ENCODE data around the gene IER5. TPM values are rescaled to one million over a fixed set of nuclear protein-coding genes. Genes with fewer than 3 reads are reported as not detected.

IER5 gene
- total RNA-seq, 1 donor = 17.4 TPM

GRCh38 chr1:181080556-181080955, 7.9 kb upstream of the IER5 start:
- Histone ChIP-seq H3K4me1 (ENCODE audit: insufficient read depth, low read length) (peaks cover 21% of the 10 kb centered on the region), H3K4me2 (ENCODE audit: insufficient read depth, low read length) (no peak overlapping the region), H4K20me1 (ENCODE audit: insufficient read depth, low read length) (no peaks in the 10 kb centered on the region), H3K27ac (ENCODE audit: low read depth, low read length) (no peak overlapping the region), H3K4me3 (ENCODE audit: insufficient read depth, low read length) (no peak overlapping the region), H2AFZ (ENCODE audit: low read length) (no peak overlapping the region), H3K79me2 (ENCODE audit: insufficient read depth, low read length) (no peaks in the 10 kb centered on the region), H3K27me3 (ENCODE audit: insufficient read depth, low read length) (no peaks in the 10 kb centered on the region), H3K36me3 (ENCODE audit: insufficient read depth, low read length) (no peaks in the 10 kb centered on the region), H3K9me3 (ENCODE audit: low read depth, low read length) (no peaks in the 10 kb centered on the region)
- no peak for DNase-seq (ENCODE audit: insufficient read length, low spot score, missing footprints)
- no peak for TF ChIP-seq CTCF (IDR thresholded peaks at IDR 0.05; ENCODE audit: extremely low read depth, low read depth, low read length)

GRCh38 chr1:181081395-181081794, 7.1 kb upstream of the IER5 start:
- TF ChIP-seq CTCF (IDR thresholded peaks at IDR 0.05; ENCODE audit: extremely low read depth, low read depth, low read length) = no peak
- Histone ChIP-seq H3K27ac (ENCODE audit: low read depth, low read length) (no peak overlapping the region), H3K4me3 (ENCODE audit: insufficient read depth, low read length) (no peak overlapping the region), H3K4me1 (ENCODE audit: insufficient read depth, low read length) (peaks cover 23% of the 10 kb centered on the region), H3K36me3 (ENCODE audit: insufficient read depth, low read length) (no peaks in the 10 kb centered on the region), H3K9me3 (ENCODE audit: low read depth, low read length) (no peaks in the 10 kb centered on the region), H3K27me3 (ENCODE audit: insufficient read depth, low read length) (no peaks in the 10 kb centered on the region), H4K20me1 (ENCODE audit: insufficient read depth, low read length) (no peaks in the 10 kb centered on the region), H3K4me2 (ENCODE audit: insufficient read depth, low read length) (no peak overlapping the region), H3K79me2 (ENCODE audit: insufficient read depth, low read length) (no peaks in the 10 kb centered on the region), H2AFZ (ENCODE audit: low read length) (no peak overlapping the region)
- no peak for DNase-seq (ENCODE audit: insufficient read length, low spot score, missing footprints)

- Histone ChIP-seq H3K9me3 (ENCODE audit: low read depth, low read length) (no peaks in the 10 kb centered on the region), H3K36me3 (ENCODE audit: insufficient read depth, low read length) (no peaks in the 10 kb centered on the region), H3K4me3 (ENCODE audit: insufficient read depth, low read length) (no peak overlapping the region), H3K79me2 (ENCODE audit: insufficient read depth, low read length) (peaks cover 10% of the 10 kb centered on the region), H3K4me2 (ENCODE audit: insufficient read depth, low read length) (no peak overlapping the region), H3K27me3 (ENCODE audit: insufficient read depth, low read length) (no peaks in the 10 kb centered on the region), H3K27ac (ENCODE audit: low read depth, low read length) (no peak overlapping the region), H4K20me1 (ENCODE audit: insufficient read depth, low read length) (peaks cover 5% of the 10 kb centered on the region), H3K4me1 (ENCODE audit: insufficient read depth, low read length) (peaks cover 15% of the 10 kb centered on the region), H2AFZ (ENCODE audit: low read length) (peak overlapping the region; percentile 16)
- TF ChIP-seq CTCF (IDR thresholded peaks at IDR 0.05; ENCODE audit: extremely low read depth, low read depth, low read length) = peak; percentile 45
- DNase-seq (ENCODE audit: insufficient read length, low spot score, missing footprints) = no peak
Measured at GRCh38 chr1:181083842-181084605, 4.5 kb upstream of the IER5 start.

GRCh38 chr1:181084606-181084969, 3.9 kb upstream of the IER5 start:
- Histone ChIP-seq H3K4me1 (ENCODE audit: insufficient read depth, low read length) (peaks cover 15% of the 10 kb centered on the region), H3K9me3 (ENCODE audit: low read depth, low read length) (no peaks in the 10 kb centered on the region), H3K79me2 (ENCODE audit: insufficient read depth, low read length) (peaks cover 15% of the 10 kb centered on the region), H3K27ac (ENCODE audit: low read depth, low read length) (no peak overlapping the region), H3K36me3 (ENCODE audit: insufficient read depth, low read length) (no peaks in the 10 kb centered on the region), H2AFZ (ENCODE audit: low read length) (peak overlapping the region; percentile 16), H3K4me3 (ENCODE audit: insufficient read depth, low read length) (no peak overlapping the region), H3K27me3 (ENCODE audit: insufficient read depth, low read length) (no peaks in the 10 kb centered on the region), H4K20me1 (ENCODE audit: insufficient read depth, low read length) (peaks cover 9% of the 10 kb centered on the region), H3K4me2 (ENCODE audit: insufficient read depth, low read length) (no peak overlapping the region)
- TF ChIP-seq CTCF (IDR thresholded peaks at IDR 0.05; ENCODE audit: extremely low read depth, low read depth, low read length) = no peak
- no peak for DNase-seq (ENCODE audit: insufficient read length, low spot score, missing footprints)
